Duodenal mucosa (tissue), 2 donors: ENCODE results near the gene NRDC.
"Not testable (repeated sequence)": the region's sequence is repeated elsewhere in the genome, so short reads cannot be mapped to it uniquely, and the experiment has no call there.

Experiments
- H3K27ac ChIP-seq: one replicate; pipeline ENCODE4 v1.7.0; 2013; ENCODE audit warnings: low read depth, low read length
- H3K27me3 ChIP-seq, 2 donors: one replicate each; pipeline ENCODE4 v1.7.0; 2013; ENCODE audit warnings: low read length in 2 of 2, control low read depth in 1 of 2; ENCODE audit not compliant: insufficient read depth in 2 of 2, control insufficient read depth in 1 of 2
- H3K36me3 ChIP-seq, 2 donors: one replicate each; pipeline ENCODE4 v1.7.0; 2013; ENCODE audit warnings: low read length in 2 of 2, control low read depth in 1 of 2; ENCODE audit not compliant: insufficient read depth in 2 of 2, control insufficient read depth in 1 of 2
- H3K4me1 ChIP-seq, 2 donors: one replicate each; pipeline ENCODE4 v1.7.0; 2013; ENCODE audit warnings: low read length in 2 of 2, control low read depth in 1 of 2; ENCODE audit not compliant: insufficient read depth in 2 of 2, control insufficient read depth in 1 of 2
- H3K4me3 ChIP-seq, 2 donors: one replicate each; pipeline ENCODE4 v1.7.0; 2013; ENCODE audit warnings: low read length in 2 of 2, low read depth in 1 of 2
- H3K9ac ChIP-seq, 2 donors: one replicate each; pipeline ENCODE4 v1.7.0; 2013; ENCODE audit warnings: low read length in 2 of 2, low read depth in 1 of 2
- H3K9me3 ChIP-seq, 2 donors: one replicate each; pipeline ENCODE4 v1.7.0; 2013; ENCODE audit warnings: low read length in 2 of 2, control low read depth in 1 of 2; ENCODE audit not compliant: control insufficient read depth in 1 of 2

The NRDC gene

GRCh38 chr1:51894748-51895147, 16.2 kb upstream of the NRDC start:
- H3K4me3 ChIP-seq, H3K9me3 ChIP-seq, H3K9ac ChIP-seq, H3K36me3 ChIP-seq, H3K27ac ChIP-seq, H3K4me1 ChIP-seq: not testable (repeated sequence)
- H3K27me3 ChIP-seq = peaks cover 5 to 10% of the 10 kb centered on the region in 2 donors

- peaks cover 4 to 6% of the 10 kb centered on the region in 2 donors for H3K27me3 ChIP-seq
- H3K4me1 ChIP-seq = peaks cover 23 to 29% of the 10 kb centered on the region in 2 donors
- H3K9ac ChIP-seq = peak overlapping the region; percentile 97 to 99
- no peaks in the 10 kb centered on the region for H3K9me3 ChIP-seq
- peak overlapping the region; percentile 98 to 99 for H3K4me3 ChIP-seq
- H3K27ac ChIP-seq = peak overlapping the region; percentile 96
- no peaks in the 10 kb centered on the region for H3K36me3 ChIP-seq
Observed at GRCh38 chr1:51878308-51878615, 265 bp downstream of the NRDC start.

- Histone ChIP-seq H3K36me3 (no peaks in the 10 kb centered on the region), H3K9ac (peak overlapping the region; percentile 97 to 99), H3K4me1 (peaks cover 23 to 29% of the 10 kb centered on the region in 2 donors), H3K27ac (peak overlapping the region; percentile 96), H3K9me3 (no peaks in the 10 kb centered on the region), H3K4me3 (peak overlapping the region; percentile 98 to 99), H3K27me3 (peaks cover under 1 to 2% of the 10 kb centered on the region in 2 donors)
Observed at GRCh38 chr1:51877434-51878307, 856 bp downstream of the NRDC start.

GRCh38 chr1:51875836-51876235, 2.7 kb downstream of the NRDC start:
- Histone ChIP-seq H3K4me3 (no peak overlapping the region), H3K27ac (no peak overlapping the region), H3K27me3 (no peaks in the 10 kb centered on the region), H3K4me1 (peaks cover 23 to 29% of the 10 kb centered on the region in 2 donors), H3K36me3 (no peaks in the 10 kb centered on the region), H3K9me3 (no peaks in the 10 kb centered on the region), H3K9ac (no peak overlapping the region)

- H3K36me3 ChIP-seq = no peaks in the 10 kb centered on the region
- H3K4me1 ChIP-seq = peaks cover 23 to 29% of the 10 kb centered on the region in 2 donors
- H3K27ac ChIP-seq = no peak overlapping the region
- no peak overlapping the region for H3K9ac ChIP-seq
- H3K9me3 ChIP-seq = no peaks in the 10 kb centered on the region
- no peak overlapping the region for H3K4me3 ChIP-seq
- no peaks in the 10 kb centered on the region for H3K27me3 ChIP-seq
Observed at GRCh38 chr1:51875291-51875772, 3.2 kb downstream of the NRDC start.

GRCh38 chr1:51873270-51873669, 5.3 kb downstream of the NRDC start:
- H3K4me1 ChIP-seq = peaks cover 23 to 24% of the 10 kb centered on the region in 2 donors
- H3K27me3 ChIP-seq = not testable (repeated sequence)

GRCh38 chr1:51871351-51871975, 7.1 kb downstream of the NRDC start:
- Histone ChIP-seq H3K27ac (no peak overlapping the region), H3K4me3 (no peak overlapping the region), H3K9me3 (no peaks in the 10 kb centered on the region), H3K36me3 (no peaks in the 10 kb centered on the region), H3K9ac (no peak overlapping the region), H3K4me1 (peaks cover 12 to 15% of the 10 kb centered on the region in 2 donors), H3K27me3 (no peaks in the 10 kb centered on the region)

More at GRCh38 chr1:51873270-51873669, 5.3 kb downstream of the NRDC start:
- not testable (repeated sequence) for H3K36me3 ChIP-seq, H3K9me3 ChIP-seq, H3K27ac ChIP-seq, H3K4me3 ChIP-seq, H3K9ac ChIP-seq

- H3K4me1 ChIP-seq = peaks cover 5 to 12% of the 10 kb centered on the region in 2 donors
- H3K27ac ChIP-seq = no peak overlapping the region
- H3K27me3 ChIP-seq = no peaks in the 10 kb centered on the region
- no peak overlapping the region for H3K4me3 ChIP-seq
- no peaks in the 10 kb centered on the region for H3K36me3 ChIP-seq
- no peak overlapping the region for H3K9ac ChIP-seq
- H3K9me3 ChIP-seq = no peaks in the 10 kb centered on the region
Observed at GRCh38 chr1:51870603-51871350, 7.8 kb downstream of the NRDC start.

GRCh38 chr1:51867479-51868232, 10.9 kb downstream of the NRDC start:
- no peaks in the 10 kb centered on the region for H3K36me3 ChIP-seq
- no peak overlapping the region for H3K9ac ChIP-seq
- no peak overlapping the region for H3K27ac ChIP-seq
- H3K4me1 ChIP-seq = no peaks in the 10 kb centered on the region
- no peaks in the 10 kb centered on the region for H3K27me3 ChIP-seq
- no peaks in the 10 kb centered on the region for H3K9me3 ChIP-seq
- no peak overlapping the region for H3K4me3 ChIP-seq
